ENCODE measurements around the gene USF3.

The USF3 gene

GRCh38 chr3:113601240-113601639 lies 95.2 kb downstream of the USF3 start:
- no peak for DNase-seq

DNA sequence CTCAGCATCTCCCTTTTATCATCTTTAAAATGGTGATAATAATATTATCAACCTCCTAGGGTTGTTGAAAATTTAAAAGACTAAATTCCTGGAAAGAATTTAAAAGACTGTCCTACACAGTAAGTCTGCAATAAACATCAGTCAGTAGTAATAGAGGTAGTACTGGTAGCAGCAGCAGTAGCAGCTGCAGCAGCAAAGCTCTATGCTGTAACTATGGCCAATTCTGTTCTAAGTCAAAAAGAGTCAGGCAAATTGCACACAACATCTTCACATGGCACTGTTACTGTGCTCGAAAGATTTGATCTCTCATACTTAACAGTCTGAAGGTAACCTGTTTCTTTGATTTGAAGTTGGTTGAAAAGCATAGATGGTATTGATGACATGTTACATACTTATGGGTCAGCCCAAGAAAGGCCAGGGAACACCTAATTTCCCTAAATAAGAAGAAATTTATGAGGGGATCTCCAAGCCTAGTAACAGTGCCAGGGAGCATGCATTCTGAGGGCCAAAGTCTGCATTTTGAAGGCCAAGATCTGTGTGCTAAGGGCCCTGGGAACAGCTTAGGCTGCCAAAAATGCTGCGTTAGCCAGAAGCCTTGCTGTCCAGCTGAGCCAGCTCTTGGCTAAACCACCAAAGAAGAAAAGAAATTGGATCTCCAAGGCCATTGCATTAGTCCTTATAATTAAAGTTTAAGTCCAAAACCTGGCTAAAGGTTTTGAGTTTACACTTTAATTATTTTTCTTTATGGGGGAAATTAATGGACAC lies 95.8 kb downstream of the USF3 start:
- DNase-seq: no peak
